Measurements from ENCODE around the gene SPOCK1. TPM values are rescaled to one million over a fixed set of nuclear protein-coding genes. Genes with fewer than 3 reads are reported as not detected.

Gene SPOCK1
- total RNA-seq, 1 experiment from 2014 or later: 0.27 TPM

GRCh38 chr5:137282216-137282615 lies 216.9 kb downstream of the SPOCK1 start:
- peaks cover 23% of the 10 kb centered on the region for H3K27me3 ChIP-seq (ENCODE audit: insufficient read depth, low read length)
- H3K27ac ChIP-seq (ENCODE audit: low read depth, low read length): no peak overlapping the region
- no peak overlapping the region for H3K4me3 ChIP-seq (replicated peaks in 1 of 2; ENCODE audit: low read depth in 1 of 2, low read length in 2 of 2)
- ChIA-PET CTCF (interaction anchor here (1.5 kb wide), 1 partner anchor 38 kb away, joined by 3 read pairs; no protein-coding TSS in a partner anchor), RAD21 (ENCODE audit: low non-redundant PET in 1 of 2, low total read pairs in 2 of 2, uncharacterized antibody in 2 of 2, unreplicated experiment in 2 of 2) (no interaction called here), POLR2A (no interaction called here)
- intact Hi-C loops (cut with micrococcal nuclease): no loop called here
- no peaks in the 10 kb centered on the region for H3K9me2 ChIP-seq (ENCODE audit: insufficient read depth)
- BruUV-seq (replicated peaks): no TSS peak
- no peak overlapping the region for H3K9ac ChIP-seq (ENCODE audit: low read length)
- no peak overlapping the region for H3K4me2 ChIP-seq (ENCODE audit: low read length)
- H4K20me1 ChIP-seq (ENCODE audit: insufficient read depth): no peaks in the 10 kb centered on the region
- DNase-seq (ENCODE audit: low read depth, low spot score): no peak
- H3K9me3 ChIP-seq (ENCODE audit: control insufficient read depth in 1 of 2, insufficient read depth in 1 of 2, low read depth in 1 of 2, low read length in 2 of 2): no peaks in the 10 kb centered on the region
- ATAC-seq: no peak
- H2AFZ ChIP-seq (ENCODE audit: low read depth, low read length, poor library complexity, severe bottlenecking): no peak overlapping the region
- no peaks in the 10 kb centered on the region for H3K36me3 ChIP-seq (ENCODE audit: control insufficient read depth in 1 of 2, insufficient read depth in 2 of 2, low read length in 2 of 2)
- no peaks in the 10 kb centered on the region for H3K4me1 ChIP-seq (ENCODE audit: control insufficient read depth in 1 of 2, insufficient read depth in 2 of 2, low read length in 2 of 2)
- no peaks in the 10 kb centered on the region for H3K79me2 ChIP-seq (ENCODE audit: insufficient read depth, low read length)
- TF ChIP-seq ZBTB33 (IDR thresholded peaks at IDR 0.05; ENCODE audit: extremely low read depth, insufficient replicate concordance, low read length): no peak
- no peak for TF ChIP-seq ZNF274 (IDR thresholded peaks at IDR 0.05; ENCODE audit: low read depth, low read length)
- no peak for TF ChIP-seq ATF3 (IDR thresholded peaks at IDR 0.05)
- TF ChIP-seq EZH2 (IDR thresholded peaks at IDR 0.05): no peak
- no peak for TF ChIP-seq SIN3A (IDR thresholded peaks at IDR 0.05; ENCODE audit: low read depth)
- no peak for TF ChIP-seq ELF1 (IDR thresholded peaks at IDR 0.05; ENCODE audit: borderline replicate concordance, low read depth)
- no peak for TF ChIP-seq YY1 (IDR thresholded peaks at IDR 0.05; ENCODE audit: extremely low read depth, insufficient replicate concordance, low read depth, low read length)
- no peak for TF ChIP-seq SP1 (IDR thresholded peaks at IDR 0.05; ENCODE audit: low read depth)
- TF ChIP-seq ZFX (IDR thresholded peaks at IDR 0.05): no peak
- TF ChIP-seq JUND (IDR thresholded peaks at IDR 0.05): no peak
- TF ChIP-seq FOSL1 (IDR thresholded peaks at IDR 0.05; ENCODE audit: low read depth): no peak
- no peak for TF ChIP-seq POLR2A (IDR thresholded peaks at IDR 0.05; ENCODE audit: borderline replicate concordance, extremely low read depth, insufficient read depth, insufficient read length)
- TF ChIP-seq CBX3 (IDR thresholded peaks at IDR 0.05; ENCODE audit: low read depth): no peak
- no peak for TF ChIP-seq REST (IDR thresholded peaks at IDR 0.05; ENCODE audit: low read depth)
- TF ChIP-seq RAD21 (IDR thresholded peaks at IDR 0.05; ENCODE audit: low read depth): no peak
- TF ChIP-seq CTCF (IDR thresholded peaks at IDR 0.05 in 2 of 3, conservative IDR thresholded peaks at IDR 0.05 in 1 of 3; ENCODE audit: borderline replicate concordance in 1 of 3, insufficient read depth in 1 of 3, low read depth in 2 of 3, low read length in 2 of 3): no peak
- TF ChIP-seq TCF7L2 (IDR thresholded peaks at IDR 0.05; ENCODE audit: borderline replicate concordance, extremely low read depth, insufficient read depth, insufficient read length): no peak

All from HCT116 (cell line).